Measurements from ENCODE around the gene PSMD1.
A peak's percentile ranks its signal among the peaks of the same experiment; 100 is the strongest.
"Not testable (repeated sequence)": the region's sequence is repeated elsewhere in the genome, so short reads cannot be mapped to it uniquely, and the experiment has no call there.

PSMD1 gene

DNA sequence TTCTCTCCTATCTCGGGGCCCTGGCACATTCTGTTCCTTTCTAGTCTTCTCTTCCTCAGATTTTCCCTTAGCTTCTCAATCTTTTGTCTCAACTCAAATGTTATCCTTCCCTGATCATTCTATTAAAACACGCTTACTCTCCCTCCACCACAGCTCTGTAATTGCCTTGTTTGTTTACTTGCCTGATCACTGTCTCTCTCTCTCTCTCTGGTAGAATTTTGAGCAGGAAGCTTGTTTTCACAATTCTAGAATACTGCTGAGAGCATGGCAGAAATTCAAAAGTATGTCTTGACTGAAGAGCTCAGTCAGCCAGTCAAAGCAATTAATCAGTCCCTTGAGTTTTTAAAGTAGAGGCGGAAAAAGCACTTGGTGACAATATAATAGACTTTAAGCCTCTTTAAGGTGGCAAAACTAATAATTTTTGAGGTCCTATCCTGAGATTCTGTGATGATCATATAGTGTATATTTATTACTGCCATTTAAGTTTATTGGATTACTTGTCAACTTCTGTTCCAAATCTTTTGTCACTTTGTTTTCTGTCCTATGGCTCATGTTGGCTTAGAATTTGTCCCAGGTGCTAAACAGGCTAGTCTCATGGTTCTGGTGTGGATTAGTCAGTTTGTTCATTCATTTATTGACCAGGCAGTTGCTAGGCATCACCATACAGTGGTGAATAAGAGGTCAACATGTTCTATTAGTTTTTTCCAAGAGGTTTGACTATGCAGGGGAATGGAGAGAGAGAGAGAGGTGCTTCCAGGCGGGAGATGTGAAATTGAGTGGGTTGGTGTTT, 2.3 kb downstream of the PSMD1 start:
- DNase-seq = peak; percentile 21

- no peak for DNase-seq
Measured at GRCh38 chr2:231059756-231060155, 3.1 kb downstream of the PSMD1 start.

- DNase-seq = no peak
Measured at GRCh38 chr2:231062776-231063175, 6.1 kb downstream of the PSMD1 start.

- DNase-seq = no peak
Measured at GRCh38 chr2:231063347-231063746, 6.7 kb downstream of the PSMD1 start.

DNA sequence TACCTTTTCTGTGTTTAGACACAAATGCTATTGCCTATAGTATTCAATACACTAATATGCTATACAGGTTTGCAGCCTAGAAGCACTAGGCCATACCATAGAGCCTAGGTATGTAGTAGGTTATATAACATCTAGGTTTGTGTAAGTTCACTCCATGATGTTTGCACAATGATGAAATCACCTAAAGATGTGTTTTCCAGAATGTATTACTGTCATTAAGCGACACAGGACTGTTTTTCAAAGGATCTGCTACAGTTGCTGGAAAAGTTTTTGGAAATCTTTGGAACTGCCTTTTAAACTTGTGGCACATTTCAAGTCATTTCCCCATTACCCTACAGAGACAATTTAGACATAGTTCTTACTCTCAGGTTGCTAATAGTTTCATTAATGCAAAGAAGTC, 9.3 kb downstream of the PSMD1 start:
- DNase-seq = no peak

DNA sequence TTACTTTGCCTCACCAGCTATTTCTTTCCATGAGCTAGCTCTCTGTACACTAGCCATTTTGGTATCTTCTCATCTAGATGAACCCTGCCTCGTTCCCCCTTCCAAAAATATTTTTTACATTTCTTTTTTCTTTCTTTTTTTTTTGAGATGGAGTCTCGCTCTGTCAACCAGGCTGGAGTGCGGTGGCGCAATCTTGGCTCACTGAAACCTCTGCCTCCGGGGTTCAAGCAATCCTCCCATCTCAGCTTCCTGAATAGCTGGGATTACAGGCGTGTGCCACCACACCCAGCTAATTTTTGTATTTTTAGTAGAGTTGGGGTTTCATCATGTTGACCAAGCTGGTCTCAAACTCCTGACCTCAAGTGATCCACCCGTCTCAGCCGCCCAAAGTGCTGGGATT, 10.9 kb downstream of the PSMD1 start:
- not testable (repeated sequence) for DNase-seq

GRCh38 chr2:231068525-231069222, 12.0 kb downstream of the PSMD1 start:
- no peak for DNase-seq

DNA sequence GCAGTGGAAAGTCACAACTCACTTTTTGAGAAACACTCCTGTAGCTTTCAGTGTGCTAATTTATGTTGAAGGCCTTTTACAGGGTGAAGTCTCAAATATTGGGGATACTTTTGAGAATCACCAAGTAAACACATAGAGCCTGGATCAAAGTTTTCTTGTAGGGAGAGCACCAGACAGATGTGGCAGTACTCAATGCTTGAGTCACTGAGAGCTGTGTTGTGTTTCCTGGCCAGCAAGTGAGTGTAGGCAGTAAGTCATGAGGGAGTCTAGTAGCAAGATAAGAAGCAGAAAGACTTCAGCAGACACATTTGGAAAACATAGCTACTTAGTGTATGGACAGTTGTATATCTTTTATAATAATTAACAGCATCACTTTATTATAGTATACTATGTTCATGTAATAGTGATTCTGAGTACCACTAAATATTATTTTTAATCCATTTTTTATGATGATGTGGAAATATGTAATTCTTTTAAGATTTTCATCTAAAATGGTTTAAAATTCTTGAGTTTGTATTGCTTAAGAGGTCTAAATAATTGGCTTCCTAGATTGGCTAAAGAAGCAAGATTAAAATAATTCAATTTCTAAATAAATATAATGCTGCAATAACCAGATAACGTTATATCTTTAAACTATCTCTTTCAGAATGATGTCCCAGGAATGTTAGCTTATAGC, 12.8 kb downstream of the PSMD1 start:
- DNase-seq = no peak

DNA sequence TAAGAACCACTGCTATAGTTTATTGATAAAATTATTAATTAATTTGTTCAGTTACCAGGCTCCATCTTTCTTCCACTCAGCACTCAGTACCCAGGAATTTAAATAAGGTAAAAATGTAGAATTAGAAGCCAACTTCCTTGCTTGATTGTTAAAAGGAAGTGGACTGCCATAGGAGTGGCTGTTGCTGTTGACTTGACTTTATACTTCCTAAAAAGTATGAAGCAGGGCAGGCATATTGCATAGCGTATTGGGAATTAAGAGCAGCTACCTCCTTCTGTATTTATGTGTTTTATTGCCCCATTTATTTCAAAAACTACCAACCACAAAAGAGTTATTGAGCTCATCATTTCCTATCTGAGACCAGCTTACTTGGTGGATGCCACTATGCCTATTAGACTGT, 27.9 kb downstream of the PSMD1 start:
- DNase-seq = no peak

DNA sequence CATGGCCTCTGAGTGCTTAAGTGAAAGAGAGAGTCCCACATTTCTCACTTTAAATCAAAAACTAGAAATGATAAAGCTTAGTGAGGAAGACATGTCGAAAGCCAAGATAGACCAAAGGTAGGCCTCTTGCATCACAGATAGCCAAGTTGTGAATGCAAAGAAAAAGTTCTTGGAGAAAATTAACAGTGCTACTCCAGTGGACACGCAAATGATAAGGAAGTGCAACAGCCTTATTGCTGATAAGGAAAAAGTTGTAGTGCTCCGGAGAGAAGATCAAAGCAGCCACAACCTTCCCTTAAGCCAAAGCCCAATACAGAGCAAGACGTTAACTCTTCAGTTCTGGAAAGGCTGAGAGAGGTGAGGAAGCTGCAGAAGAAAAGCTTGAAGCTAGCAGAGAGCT, 32.1 kb downstream of the PSMD1 start:
- DNase-seq = no peak

GRCh38 chr2:231093933-231094332, 37.3 kb downstream of the PSMD1 start:
- DNase-seq = no peak

- DNase-seq = no peak
Measured at GRCh38 chr2:231094736-231095346, 38.2 kb downstream of the PSMD1 start.

GRCh38 chr2:231099918-231100317, 43.3 kb downstream of the PSMD1 start:
- no peak for DNase-seq

DNA sequence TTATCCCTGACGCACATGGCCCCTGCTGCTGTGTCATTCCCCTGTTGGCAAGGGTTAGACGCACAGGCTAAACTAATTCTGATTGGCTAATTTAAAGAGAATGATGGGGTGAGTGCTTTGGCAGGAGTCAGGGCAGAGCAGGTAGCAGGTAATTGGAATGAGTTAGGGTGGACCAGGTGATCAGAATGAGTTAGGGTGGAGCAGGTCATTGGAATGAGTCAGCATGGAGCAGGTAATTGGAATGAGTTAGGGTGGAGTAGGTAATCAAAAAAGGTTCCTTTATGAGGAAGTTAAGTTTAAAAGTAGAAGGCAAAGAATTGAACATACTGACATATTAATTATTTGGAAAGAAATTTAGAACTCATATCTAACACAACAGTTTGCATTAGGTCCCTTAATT, 43.7 kb downstream of the PSMD1 start:
- DNase-seq = not testable (repeated sequence)

DNA sequence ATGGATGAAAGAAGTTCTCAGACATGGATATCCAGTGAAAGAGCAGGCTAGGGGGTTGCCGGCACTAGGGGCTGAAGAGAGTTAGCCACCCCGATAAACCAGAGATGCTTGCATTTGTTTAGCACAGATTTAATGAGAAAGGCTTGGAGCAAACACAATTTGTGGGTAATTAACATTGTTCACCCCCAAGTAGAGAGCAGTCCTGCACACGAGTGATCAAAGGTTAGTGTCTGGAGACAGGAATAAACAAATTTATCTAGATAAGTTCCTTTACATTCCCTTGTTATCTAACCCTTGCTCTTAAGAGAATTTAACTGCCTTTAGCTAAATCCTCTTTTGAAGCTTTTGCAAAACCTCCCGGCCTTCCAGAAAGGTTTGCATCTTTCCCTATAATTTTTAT, 44.3 kb downstream of the PSMD1 start:
- DNase-seq = no peak

GRCh38 chr2:231102772-231103171, 46.1 kb downstream of the PSMD1 start:
- DNase-seq = no peak

DNA sequence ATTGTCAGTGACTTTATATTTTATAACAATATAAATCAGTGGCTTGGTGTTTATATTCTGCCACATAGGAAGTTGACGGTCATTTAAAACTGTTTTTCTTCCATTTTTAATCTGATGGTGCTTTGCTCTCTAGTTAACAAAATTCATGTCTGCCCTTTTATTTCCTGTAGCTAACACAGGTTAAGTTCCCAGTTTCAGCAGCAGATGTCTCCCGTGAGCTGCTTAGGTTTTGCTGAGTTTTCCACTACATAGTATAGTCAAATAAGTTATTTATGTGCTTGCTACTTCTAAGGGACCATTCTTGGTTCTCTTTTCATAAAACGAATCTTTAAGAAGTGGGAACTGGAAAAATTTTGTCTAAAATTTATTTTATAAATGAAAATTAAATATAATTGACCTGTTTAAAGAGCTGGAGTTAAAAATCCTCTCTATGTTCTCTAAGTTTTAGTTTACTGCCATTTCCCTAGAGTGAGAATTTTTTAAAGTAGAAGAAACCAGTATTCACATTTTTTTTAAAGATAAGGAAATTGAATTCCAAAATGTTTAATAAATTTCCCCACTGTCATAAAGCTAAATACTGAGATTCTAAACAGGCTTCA, 47.5 kb downstream of the PSMD1 start:
- peak; percentile 75 for DNase-seq

DNA sequence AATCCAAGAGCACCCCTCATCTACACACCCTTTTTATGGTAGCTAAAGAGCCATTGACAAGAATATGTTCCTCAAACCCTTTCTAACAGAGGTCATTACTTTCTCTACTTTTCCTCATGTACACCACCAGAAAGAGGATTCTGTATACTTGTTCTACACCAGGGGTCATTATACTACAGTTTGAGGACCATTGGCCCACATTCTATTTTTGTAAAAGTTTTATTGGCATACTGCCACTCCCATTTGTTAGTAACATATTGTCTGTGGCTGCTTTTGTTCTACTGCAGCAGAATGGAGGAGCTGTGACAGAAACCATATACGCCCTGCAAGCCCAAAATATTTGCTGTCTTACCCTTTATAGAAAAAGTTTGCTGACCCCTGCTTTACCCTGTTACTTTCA, 53.9 kb downstream of the PSMD1 start:
- no peak for DNase-seq

- no peak for DNase-seq
Measured at GRCh38 chr2:231111987-231112386, 55.3 kb downstream of the PSMD1 start.

DNA sequence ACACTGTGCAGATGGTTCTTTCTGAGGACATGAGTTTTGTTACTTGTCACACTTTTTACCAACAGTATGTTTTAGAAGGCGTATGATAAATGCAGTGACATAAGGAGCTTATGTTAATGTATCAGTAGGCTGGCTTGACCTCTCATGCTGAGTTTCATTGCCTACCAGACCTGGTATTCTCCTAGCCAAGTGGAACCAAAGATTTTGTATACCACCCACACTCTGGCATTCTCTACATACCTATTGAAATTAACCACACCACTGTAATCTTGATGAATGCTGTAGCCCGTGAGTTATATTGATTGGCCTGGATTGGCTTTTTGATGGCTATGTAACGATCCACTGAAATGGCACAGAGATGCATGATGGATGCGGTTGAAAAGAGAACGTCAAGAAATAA, 56.8 kb downstream of the PSMD1 start:
- no peak for DNase-seq

DNA sequence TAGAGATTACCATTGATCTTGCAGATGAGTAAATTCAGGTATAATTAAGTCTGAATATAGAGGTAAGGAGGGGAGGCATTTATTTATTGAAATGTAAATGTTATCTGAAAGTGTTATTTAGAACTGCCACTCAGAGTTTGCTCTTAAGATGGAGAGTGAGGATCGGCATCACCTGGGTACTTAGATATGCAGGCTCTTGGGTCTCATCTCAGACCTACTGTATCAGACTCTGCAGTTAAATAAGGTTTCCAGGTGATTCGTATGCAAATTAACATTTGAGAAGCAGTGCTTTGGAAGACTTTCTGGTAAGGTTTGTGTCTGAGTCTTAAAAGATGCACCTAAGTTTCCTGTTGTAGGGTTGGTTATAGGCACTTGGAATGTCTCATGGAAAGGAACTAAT, 59.0 kb downstream of the PSMD1 start:
- no peak for DNase-seq

DNA sequence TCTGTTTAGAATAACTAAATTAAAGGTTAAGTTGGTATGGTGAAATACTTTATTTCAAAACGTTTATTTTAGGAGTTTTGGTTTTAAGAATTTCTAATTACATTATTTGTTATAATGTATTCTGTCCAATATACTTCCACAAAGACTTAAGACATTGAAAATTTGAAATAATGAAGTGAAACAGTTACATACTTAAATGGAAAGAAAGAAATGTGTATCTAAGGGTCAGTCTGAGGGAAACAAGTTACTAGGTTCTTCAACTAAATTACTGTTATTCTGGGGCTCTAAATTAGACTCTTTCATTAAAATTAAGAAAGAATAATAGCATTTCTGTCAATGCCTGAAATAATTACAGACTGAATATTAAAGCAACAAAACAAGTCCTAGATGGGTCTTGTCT, 60.5 kb downstream of the PSMD1 start:
- DNase-seq = no peak
